ENCODE data around the gene SLC22A8. TPM values are rescaled to one million over a fixed set of nuclear protein-coding genes. Genes with fewer than 3 reads are reported as not detected.
A peak's percentile ranks its signal among the peaks of the same experiment; 100 is the strongest.

The SLC22A8 gene
- total RNA-seq, 6 donors from 2014 or later = not detected

DNA sequence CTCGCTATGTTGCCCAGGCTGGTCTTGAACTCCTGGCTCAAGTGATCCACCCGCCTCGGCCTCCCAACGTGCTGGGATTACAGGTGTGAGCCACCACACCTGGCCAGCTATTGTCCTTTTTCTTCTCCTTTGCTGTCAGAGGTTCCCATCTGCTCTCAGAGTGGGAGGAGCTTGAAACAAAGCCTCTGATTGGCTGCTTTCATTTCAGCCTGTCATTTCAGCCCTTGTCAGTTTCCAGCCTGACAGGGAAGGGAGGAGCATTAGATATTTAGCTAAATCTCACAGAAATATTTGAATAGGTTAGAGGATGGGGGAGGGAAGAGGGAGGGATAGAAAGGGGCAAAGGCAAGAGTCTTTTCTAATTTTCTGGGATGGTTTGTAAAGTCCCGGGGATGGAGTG, 39.5 kb downstream of the SLC22A8 start:
- 78 to 80% methylated on average over 5 of the region's 5 CpGs for WGBS, 2 donors
- H3K9me3 ChIP-seq = no peaks in the 10 kb centered on the region
- no peak overlapping the region for H3K27ac ChIP-seq
- H3K36me3 ChIP-seq = no peaks in the 10 kb centered on the region
- peaks cover 5 to 11% (median 6%) of the 10 kb centered on the region in 4 donors for H3K4me1 ChIP-seq
- no peak for ATAC-seq (ENCODE audit: low FRiP score in 2 of 2)
- TF ChIP-seq EP300 (IDR thresholded peaks at IDR 0.05) = no peak
- TF ChIP-seq POLR2AphosphoS5 (IDR thresholded peaks at IDR 0.05) = no peak
- TF ChIP-seq, protein P1, sequence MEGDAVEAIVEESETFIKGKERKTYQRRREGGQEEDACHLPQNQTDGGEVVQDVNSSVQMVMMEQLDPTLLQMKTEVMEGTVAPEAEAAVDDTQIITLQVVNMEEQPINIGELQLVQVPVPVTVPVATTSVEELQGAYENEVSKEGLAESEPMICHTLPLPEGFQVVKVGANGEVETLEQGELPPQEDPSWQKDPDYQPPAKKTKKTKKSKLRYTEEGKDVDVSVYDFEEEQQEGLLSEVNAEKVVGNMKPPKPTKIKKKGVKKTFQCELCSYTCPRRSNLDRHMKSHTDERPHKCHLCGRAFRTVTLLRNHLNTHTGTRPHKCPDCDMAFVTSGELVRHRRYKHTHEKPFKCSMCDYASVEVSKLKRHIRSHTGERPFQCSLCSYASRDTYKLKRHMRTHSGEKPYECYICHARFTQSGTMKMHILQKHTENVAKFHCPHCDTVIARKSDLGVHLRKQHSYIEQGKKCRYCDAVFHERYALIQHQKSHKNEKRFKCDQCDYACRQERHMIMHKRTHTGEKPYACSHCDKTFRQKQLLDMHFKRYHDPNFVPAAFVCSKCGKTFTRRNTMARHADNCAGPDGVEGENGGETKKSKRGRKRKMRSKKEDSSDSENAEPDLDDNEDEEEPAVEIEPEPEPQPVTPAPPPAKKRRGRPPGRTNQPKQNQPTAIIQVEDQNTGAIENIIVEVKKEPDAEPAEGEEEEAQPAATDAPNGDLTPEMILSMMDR (IDR thresholded peaks at IDR 0.05) = no peak
- H3K4me3 ChIP-seq = no peak overlapping the region
- no peak for DNase-seq
- no peaks in the 10 kb centered on the region for H3K27me3 ChIP-seq

GRCh38 chr11:62974848-62975522, 40.7 kb downstream of the SLC22A8 start:
- H3K9me3 ChIP-seq = no peaks in the 10 kb centered on the region
- H3K27me3 ChIP-seq = no peaks in the 10 kb centered on the region
- no peaks in the 10 kb centered on the region for H3K36me3 ChIP-seq
- peak overlapping the region in 1 of 4 donors; percentile 23 for H3K27ac ChIP-seq
- ATAC-seq (ENCODE audit: low FRiP score in 2 of 2) (peak; percentile 48 to 54), DNase-seq (peak in 1 of 2 donors; percentile 38)
- WGBS, 2 donors = 23 to 37% methylated on average over 5 to 9 of the region's 9 CpGs
- H3K4me1 ChIP-seq = peaks cover 5 to 11% (median 6%) of the 10 kb centered on the region in 4 donors
- H3K4me3 ChIP-seq = no peak overlapping the region
- TF ChIP-seq, protein P1 (IDR thresholded peaks at IDR 0.05) = peak in 4 of 6 experiments; percentile 29 to 50 (median 46)
- no peak for TF ChIP-seq EP300 (IDR thresholded peaks at IDR 0.05)

DNA sequence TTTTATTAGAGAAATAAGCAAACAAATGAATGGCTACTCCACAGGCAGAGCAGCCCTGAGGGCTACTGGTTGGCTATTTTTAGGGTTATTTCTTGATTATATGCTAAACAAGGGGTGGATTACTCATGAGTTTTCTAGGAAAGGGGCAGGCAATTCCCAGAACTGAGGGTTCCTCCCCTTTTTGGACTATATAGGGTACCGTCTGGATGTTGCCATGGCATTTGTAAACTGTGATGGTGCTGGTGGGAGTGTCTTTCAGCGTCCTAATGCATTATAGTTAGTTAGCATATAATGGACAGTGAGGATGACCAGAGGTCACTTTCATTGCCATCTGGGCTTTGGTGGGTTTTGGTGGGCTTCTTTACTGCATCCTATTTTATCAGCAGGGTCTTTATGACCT, 50.1 kb downstream of the SLC22A8 start:
- H3K27ac ChIP-seq = no peak overlapping the region
- H3K9me3 ChIP-seq = no peaks in the 10 kb centered on the region
- H3K4me1 ChIP-seq = no peaks in the 10 kb centered on the region
- no peaks in the 10 kb centered on the region for H3K36me3 ChIP-seq
- no peak for TF ChIP-seq EP300 (IDR thresholded peaks at IDR 0.05)
- no peak for TF ChIP-seq POLR2A (IDR thresholded peaks at IDR 0.05)
- TF ChIP-seq, protein P1 (IDR thresholded peaks at IDR 0.05) = no peak
- no peak for TF ChIP-seq POLR2AphosphoS5 (IDR thresholded peaks at IDR 0.05)
- 68 to 73% methylated on average over 2 of the region's 2 CpGs for WGBS, 2 donors
- DNase-seq = no peak
- H3K4me3 ChIP-seq = no peak overlapping the region
- no peak for ATAC-seq (ENCODE audit: low FRiP score in 2 of 2)
- no peaks in the 10 kb centered on the region for H3K27me3 ChIP-seq

GRCh38 chr11:62962391-62962790, 53.2 kb downstream of the SLC22A8 start:
- Histone ChIP-seq H3K27ac (no peak overlapping the region), H3K27me3 (no peaks in the 10 kb centered on the region), H3K36me3 (no peaks in the 10 kb centered on the region), H3K9me3 (no peaks in the 10 kb centered on the region), H3K4me3 (no peak overlapping the region), H3K4me1 (peaks cover 8 to 15% (median 11%) of the 10 kb centered on the region in 4 donors)
- TF ChIP-seq EP300 (IDR thresholded peaks at IDR 0.05) = no peak
- TF ChIP-seq, protein P1 (IDR thresholded peaks at IDR 0.05) = no peak
- TF ChIP-seq POLR2AphosphoS5 (IDR thresholded peaks at IDR 0.05) = no peak
- TF ChIP-seq POLR2A (IDR thresholded peaks at IDR 0.05) = no peak
- ATAC-seq (ENCODE audit: low FRiP score in 2 of 2) (no peak), DNase-seq (no peak)
- WGBS, 2 donors = 63 to 82% methylated on average over 3 of the region's 3 CpGs

- H3K4me3 ChIP-seq = no peak overlapping the region
- TF ChIP-seq, protein P1 (IDR thresholded peaks at IDR 0.05) = no peak
- TF ChIP-seq POLR2A (IDR thresholded peaks at IDR 0.05) (no peak), EP300 (IDR thresholded peaks at IDR 0.05) (no peak), POLR2AphosphoS5 (IDR thresholded peaks at IDR 0.05) (no peak)
- 80 to 83% methylated on average over 4 of the region's 4 CpGs for WGBS, 2 donors
- H3K27me3 ChIP-seq = no peaks in the 10 kb centered on the region
- no peaks in the 10 kb centered on the region for H3K36me3 ChIP-seq
- DNase-seq = no peak
- peaks cover 8 to 15% (median 11%) of the 10 kb centered on the region in 4 donors for H3K4me1 ChIP-seq
- H3K9me3 ChIP-seq = no peaks in the 10 kb centered on the region
- no peak overlapping the region for H3K27ac ChIP-seq
- no peak for ATAC-seq (ENCODE audit: low FRiP score in 2 of 2)
These were observed 54.5 kb downstream of the SLC22A8 start for GRCh38 chr11:62961017-62961570.

Data from upper lobe of left lung (tissue), 6 donors.